ENCODE measurements around the gene ST6GAL1. TPM values are rescaled to one million over a fixed set of nuclear protein-coding genes. Genes with fewer than 3 reads are reported as not detected.

Gene ST6GAL1
- total and polyA plus RNA-seq, 10 of the 15 experiments (the other 5 are each of a cell fraction or from before 2014, with no cell fraction given) = 74.2 to 248 (median 149) TPM

GRCh38 chr3:187027531-187028278, 97.4 kb downstream of the ST6GAL1 start (continued):
- TF ChIP-seq, protein P1, sequence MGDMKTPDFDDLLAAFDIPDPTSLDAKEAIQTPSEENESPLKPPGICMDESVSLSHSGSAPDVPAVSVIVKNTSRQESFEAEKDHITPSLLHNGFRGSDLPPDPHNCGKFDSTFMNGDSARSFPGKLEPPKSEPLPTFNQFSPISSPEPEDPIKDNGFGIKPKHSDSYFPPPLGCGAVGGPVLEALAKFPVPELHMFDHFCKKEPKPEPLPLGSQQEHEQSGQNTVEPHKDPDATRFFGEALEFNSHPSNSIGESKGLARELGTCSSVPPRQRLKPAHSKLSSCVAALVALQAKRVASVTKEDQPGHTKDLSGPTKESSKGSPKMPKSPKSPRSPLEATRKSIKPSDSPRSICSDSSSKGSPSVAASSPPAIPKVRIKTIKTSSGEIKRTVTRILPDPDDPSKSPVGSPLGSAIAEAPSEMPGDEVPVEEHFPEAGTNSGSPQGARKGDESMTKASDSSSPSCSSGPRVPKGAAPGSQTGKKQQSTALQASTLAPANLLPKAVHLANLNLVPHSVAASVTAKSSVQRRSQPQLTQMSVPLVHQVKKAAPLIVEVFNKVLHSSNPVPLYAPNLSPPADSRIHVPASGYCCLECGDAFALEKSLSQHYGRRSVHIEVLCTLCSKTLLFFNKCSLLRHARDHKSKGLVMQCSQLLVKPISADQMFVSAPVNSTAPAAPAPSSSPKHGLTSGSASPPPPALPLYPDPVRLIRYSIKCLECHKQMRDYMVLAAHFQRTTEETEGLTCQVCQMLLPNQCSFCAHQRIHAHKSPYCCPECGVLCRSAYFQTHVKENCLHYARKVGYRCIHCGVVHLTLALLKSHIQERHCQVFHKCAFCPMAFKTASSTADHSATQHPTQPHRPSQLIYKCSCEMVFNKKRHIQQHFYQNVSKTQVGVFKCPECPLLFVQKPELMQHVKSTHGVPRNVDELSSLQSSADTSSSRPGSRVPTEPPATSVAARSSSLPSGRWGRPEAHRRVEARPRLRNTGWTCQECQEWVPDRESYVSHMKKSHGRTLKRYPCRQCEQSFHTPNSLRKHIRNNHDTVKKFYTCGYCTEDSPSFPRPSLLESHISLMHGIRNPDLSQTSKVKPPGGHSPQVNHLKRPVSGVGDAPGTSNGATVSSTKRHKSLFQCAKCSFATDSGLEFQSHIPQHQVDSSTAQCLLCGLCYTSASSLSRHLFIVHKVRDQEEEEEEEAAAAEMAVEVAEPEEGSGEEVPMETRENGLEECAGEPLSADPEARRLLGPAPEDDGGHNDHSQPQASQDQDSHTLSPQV (IDR thresholded peaks at IDR 0.05) = no peak
- TF ChIP-seq MXI1 (IDR thresholded peaks at IDR 0.05; ENCODE audit: low read depth, low read length) (no peak), MTA3 (IDR thresholded peaks at IDR 0.05; ENCODE audit: borderline replicate concordance, low read length) (peak; percentile 90; the same call in 1 of the 2 replicates), GATAD2B (conservative IDR thresholded peaks at IDR 0.05; ENCODE audit: low read depth) (peak; percentile 54; the same call in 1 of the 2 replicates), POLR2A (IDR thresholded peaks at IDR 0.05; ENCODE audit: low read depth, low read length) (peak; percentile 57; the same call in 1 of the 2 replicates), RFX5 (IDR thresholded peaks at IDR 0.05; ENCODE audit: low read depth, low read length) (no peak), RUNX3 (IDR thresholded peaks at IDR 0.05; ENCODE audit: low read length) (peak; percentile 96), NFYA (IDR thresholded peaks at IDR 0.05; ENCODE audit: borderline replicate concordance, low read depth, low read length) (no peak), TCF3 (IDR thresholded peaks at IDR 0.05; ENCODE audit: borderline replicate concordance, insufficient read depth, low read depth, low read length) (no peak), TCF12 (IDR thresholded peaks at IDR 0.05; ENCODE audit: low read depth, low read length) (no peak), BCLAF1 (IDR thresholded peaks at IDR 0.05) (no peak), POLR2AphosphoS2 (IDR thresholded peaks at IDR 0.05; ENCODE audit: low read depth, low read length) (no peak; the same call in 1 of the 2 replicates), SRF (IDR thresholded peaks at IDR 0.05; ENCODE audit: low read depth in 2 of 2, low read length in 2 of 2) (no peak), ZBTB4 (CRISPR knock-in tag; IDR thresholded peaks at IDR 0.05) (no peak), MYB (IDR thresholded peaks at IDR 0.05; ENCODE audit: borderline replicate concordance, low read depth, low read length) (no peak), EGR1 (IDR thresholded peaks at IDR 0.05; ENCODE audit: borderline replicate concordance in 1 of 2, low read depth in 2 of 2, low read length in 2 of 2) (no peak), NFXL1 (IDR thresholded peaks at IDR 0.05; ENCODE audit: borderline replicate concordance) (no peak), NRF1 (conservative IDR thresholded peaks at IDR 0.05; ENCODE audit: low read depth, low read length) (no peak), FOXK2 (IDR thresholded peaks at IDR 0.05) (no peak), IRF4 (IDR thresholded peaks at IDR 0.05; ENCODE audit: low read depth, low read length) (no peak), CHD1 (IDR thresholded peaks at IDR 0.05; ENCODE audit: low read depth, low read length) (0 out of 2 replicates have a peak, but pooled peaks have one; percentile 37)

Measured in GM12878 (cell line).